Keratinocyte (primary cell): Measurements from ENCODE around the gene AFDN. TPM values are rescaled to one million over a fixed set of nuclear protein-coding genes. Genes with fewer than 3 reads are reported as not detected.
A peak's percentile ranks its signal among the peaks of the same experiment; 100 is the strongest.

Source experiments
- DNase-seq: peaks from one replicate; pipeline ENCODE4 v3.0.0-alpha.2; 2011; ENCODE audit warnings: low read depth, missing footprints, low spot score
- FAIRE-seq: peaks from 2 replicates; lab custom pipeline; 2011; peaks lifted over from hg19 to GRCh38; lab: Jason Lieb, UNC
- H2AFZ ChIP-seq: 2 replicates; pipeline ENCODE4 v1.6.0; 2012; ENCODE audit warnings: low read length, control low read depth, inconsistent platforms; ENCODE audit not compliant: control insufficient read depth
- H3K27ac ChIP-seq: 2 replicates; pipeline ENCODE4 v1.5.1; 2011; ENCODE audit warnings: low read length; ENCODE audit not compliant: control insufficient read depth, insufficient read depth
- H3K27me3 ChIP-seq: 3 replicates; pipeline ENCODE4 v1.6.0; 2011; ENCODE audit warnings: low read length; ENCODE audit not compliant: control insufficient read depth, insufficient read depth; ENCODE audit errors: extremely low read depth
- H3K36me3 ChIP-seq, 2 experiments: 2 replicates in 1 of 2; 3 replicates in 1 of 2; pipeline ENCODE4 v1.5.1; 2011; ENCODE audit warnings: low read length in 2 of 2, mild to moderate bottlenecking in 1 of 2; ENCODE audit not compliant: control insufficient read depth in 2 of 2, insufficient read depth in 2 of 2; ENCODE audit errors: extremely low read depth in 1 of 2
- H3K4me1 ChIP-seq: 3 replicates; pipeline ENCODE4 v1.5.1; 2011; ENCODE audit warnings: low read length; ENCODE audit not compliant: control insufficient read depth, insufficient read depth; ENCODE audit errors: extremely low read depth
- H3K4me2 ChIP-seq: 3 replicates; pipeline ENCODE4 v1.6.0; 2011; ENCODE audit warnings: low read depth, low read length; ENCODE audit not compliant: control insufficient read depth, insufficient read depth; ENCODE audit errors: extremely low read depth
- H3K4me3 ChIP-seq, 3 experiments: fragments of 200-600 bp in 1 of 3; sonication (generic) in 1 of 3; 2 replicates in 2 of 3; 3 replicates in 1 of 3; pipeline ENCODE4 v1.5.1; 2011 to 2016; ENCODE audit warnings: low read length in 3 of 3, mild to moderate bottlenecking in 3 of 3, control low read depth in 2 of 3, inconsistent platforms in 1 of 3, low read depth in 1 of 3, mixed read lengths in 1 of 3, mixed run types in 1 of 3, moderate library complexity in 1 of 3; ENCODE audit not compliant: control insufficient read depth in 2 of 3, insufficient read depth in 2 of 3; ENCODE audit errors: extremely low read depth in 1 of 3
- H3K79me2 ChIP-seq: 2 replicates; pipeline ENCODE4 v1.6.0; 2012; ENCODE audit warnings: low read length; ENCODE audit not compliant: control insufficient read depth, insufficient read depth
- H3K9ac ChIP-seq: 3 replicates; pipeline ENCODE4 v1.6.0; 2011; ENCODE audit warnings: low read length; ENCODE audit not compliant: control insufficient read depth, insufficient read depth; ENCODE audit errors: extremely low read depth
- H3K9me1 ChIP-seq: 3 replicates; pipeline ENCODE4 v1.6.0; 2011; ENCODE audit warnings: low read length; ENCODE audit not compliant: control insufficient read depth, insufficient read depth; ENCODE audit errors: extremely low read depth
- H3K9me3 ChIP-seq: 2 replicates; pipeline ENCODE4 v1.5.1; 2012; ENCODE audit warnings: low read depth, low read length; ENCODE audit not compliant: control insufficient read depth
- H4K20me1 ChIP-seq: 3 replicates; pipeline ENCODE4 v1.6.0; 2011; ENCODE audit warnings: low read length; ENCODE audit not compliant: control insufficient read depth, insufficient read depth; ENCODE audit errors: extremely low read depth
- EZH2 ChIP-seq: IDR thresholded peaks from one replicate; pipeline ENCODE4 v1.6.1; 2012; ENCODE audit warnings: inconsistent platforms, mild to moderate bottlenecking, low read length, moderate library complexity
- dilution Hi-C: fragments of 300-500 bp; cut with MboI; formaldehyde crosslinking; loops from one replicate; pipeline ENCODE4 v1.7.0; 2020; ENCODE audit warnings: low sequenced_read_pairs; ENCODE audit not compliant: extremely low pct_ligation_motif_present
- polyA plus RNA-seq, 5 experiments: library from polyadenylated mRNA; depleted of rRNA in 3 of 5; stranded (reverse) in 3 of 5; stranded (forward) in 1 of 5; unstranded in 1 of 5; fragments of >200 nt; gene quantifications; 1 replicate in 1 of 5; 2 replicates in 3 of 5; 3 replicates in 1 of 5; pipeline versions ENCODE4 v1.2.1 to v1.2.3, GENCODE V29; 2011 to 2012; ENCODE audit warnings: missing spikeins in 2 of 5, low read depth in 1 of 5, low replicate concordance in 1 of 5
- TF ChIP-seq, protein P1 (sequence below), 3 experiments: IDR thresholded peaks in 1 of 3; conservative IDR thresholded peaks in 1 of 3; optimal IDR thresholded peaks in 1 of 3; 2 replicates in 2 of 3; 3 replicates in 1 of 3; pipeline versions ENCODE3 to v1.5.1; 2011; ENCODE audit warnings: low read length in 3 of 3, mild to moderate bottlenecking in 3 of 3, moderate library complexity in 2 of 3, control low read depth in 1 of 3, inconsistent platforms in 1 of 3; ENCODE audit not compliant: insufficient read depth in 2 of 3; ENCODE audit errors: extremely low read depth in 1 of 3

Gene AFDN
- polyA plus RNA-seq, 1 donor (not counting 4 experiments of a cell fraction or from before 2014, with no cell fraction given) = 46.5 TPM

DNA sequence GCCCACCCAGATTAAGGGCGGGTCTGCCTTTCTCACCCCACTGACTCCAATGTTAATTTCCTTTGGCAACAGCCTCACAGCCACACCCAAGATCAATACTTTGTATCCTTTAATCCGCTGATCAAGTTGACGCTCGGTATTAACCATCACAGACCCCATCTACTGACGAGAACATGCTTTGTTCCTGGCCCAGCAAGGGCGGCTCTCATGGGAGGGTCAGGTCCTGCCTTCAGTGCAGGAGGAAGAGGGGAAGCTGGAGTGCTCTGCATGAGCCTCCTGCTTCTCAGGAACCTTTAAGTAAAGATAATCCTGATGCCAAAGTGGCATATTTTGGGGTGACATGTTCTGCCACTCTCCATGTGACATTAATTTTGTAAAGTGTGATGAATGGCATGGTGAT lies 179.1 kb downstream of the AFDN start:
- FAIRE-seq = no peak
- no peak for DNase-seq
- Histone ChIP-seq H3K36me3 (no peaks in the 10 kb centered on the region), H3K27ac (no peak overlapping the region), H3K79me2 (no peaks in the 10 kb centered on the region), H4K20me1 (no peaks in the 10 kb centered on the region), H3K9ac (no peak overlapping the region), H3K9me1 (no peaks in the 10 kb centered on the region), H3K4me3 (no peak overlapping the region), H2AFZ (no peak overlapping the region), H3K27me3 (peaks cover 47% of the 10 kb centered on the region), H3K9me3 (peaks cover 2% of the 10 kb centered on the region), H3K4me1 (peaks cover 8% of the 10 kb centered on the region), H3K4me2 (no peak overlapping the region)
- TF ChIP-seq, protein P1, sequence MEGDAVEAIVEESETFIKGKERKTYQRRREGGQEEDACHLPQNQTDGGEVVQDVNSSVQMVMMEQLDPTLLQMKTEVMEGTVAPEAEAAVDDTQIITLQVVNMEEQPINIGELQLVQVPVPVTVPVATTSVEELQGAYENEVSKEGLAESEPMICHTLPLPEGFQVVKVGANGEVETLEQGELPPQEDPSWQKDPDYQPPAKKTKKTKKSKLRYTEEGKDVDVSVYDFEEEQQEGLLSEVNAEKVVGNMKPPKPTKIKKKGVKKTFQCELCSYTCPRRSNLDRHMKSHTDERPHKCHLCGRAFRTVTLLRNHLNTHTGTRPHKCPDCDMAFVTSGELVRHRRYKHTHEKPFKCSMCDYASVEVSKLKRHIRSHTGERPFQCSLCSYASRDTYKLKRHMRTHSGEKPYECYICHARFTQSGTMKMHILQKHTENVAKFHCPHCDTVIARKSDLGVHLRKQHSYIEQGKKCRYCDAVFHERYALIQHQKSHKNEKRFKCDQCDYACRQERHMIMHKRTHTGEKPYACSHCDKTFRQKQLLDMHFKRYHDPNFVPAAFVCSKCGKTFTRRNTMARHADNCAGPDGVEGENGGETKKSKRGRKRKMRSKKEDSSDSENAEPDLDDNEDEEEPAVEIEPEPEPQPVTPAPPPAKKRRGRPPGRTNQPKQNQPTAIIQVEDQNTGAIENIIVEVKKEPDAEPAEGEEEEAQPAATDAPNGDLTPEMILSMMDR (optimal IDR thresholded peaks at IDR 0.05 in 1 of 3, IDR thresholded peaks at IDR 0.05 in 1 of 3, conservative IDR thresholded peaks at IDR 0.05 in 1 of 3; ENCODE audit: extremely low read depth in 1 of 3, insufficient read depth in 2 of 3, low read length in 3 of 3) = no peak
- no peak for TF ChIP-seq EZH2
- dilution Hi-C loops = no loop called here

DNA sequence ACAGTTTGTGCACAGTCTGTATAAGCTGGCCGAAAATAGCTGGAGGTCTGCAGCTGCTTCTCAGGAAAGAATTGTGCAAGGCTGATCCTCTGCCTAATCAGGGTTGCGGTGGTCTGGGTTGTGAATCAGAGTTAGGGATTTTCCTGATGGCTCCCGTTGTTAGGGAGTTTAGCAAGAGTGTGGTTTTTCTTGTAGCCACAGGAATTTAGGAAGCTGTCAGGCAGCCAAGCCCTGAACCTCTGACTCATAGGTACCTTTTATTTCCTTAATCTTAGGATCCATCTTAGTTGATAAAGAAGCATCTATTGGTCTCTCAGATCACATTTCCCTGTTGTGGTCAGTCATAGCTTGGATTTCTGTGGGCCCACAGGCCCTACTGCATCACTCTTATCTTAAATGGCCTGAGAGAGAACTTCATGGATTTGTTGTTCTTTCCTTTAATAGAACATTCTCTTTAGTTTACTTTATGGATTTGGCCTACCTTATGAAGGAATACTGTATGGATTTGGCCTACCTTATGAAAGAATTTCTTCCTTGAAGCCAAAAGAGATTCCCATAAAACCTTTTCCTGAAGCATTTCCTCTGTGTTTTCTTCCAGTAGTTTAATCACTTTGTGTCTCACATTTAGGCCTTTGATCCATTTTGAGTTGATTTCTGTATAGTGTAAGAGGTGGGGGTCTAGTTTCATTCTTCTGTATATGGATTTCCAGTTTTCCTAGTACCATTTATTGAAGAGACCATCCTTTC lies 181.1 kb downstream of the AFDN start:
- peak overlapping the region; percentile 55 for H3K4me2 ChIP-seq
- no peak overlapping the region for H3K9ac ChIP-seq
- H3K9me1 ChIP-seq = no peaks in the 10 kb centered on the region
- peak; percentile 89 for DNase-seq
- TF ChIP-seq, protein P1 (optimal IDR thresholded peaks at IDR 0.05 in 1 of 3, IDR thresholded peaks at IDR 0.05 in 1 of 3, conservative IDR thresholded peaks at IDR 0.05 in 1 of 3; ENCODE audit: extremely low read depth in 1 of 3, insufficient read depth in 2 of 3, low read length in 3 of 3) = no peak
- no peak for TF ChIP-seq EZH2
- no peaks in the 10 kb centered on the region for H3K79me2 ChIP-seq
- dilution Hi-C loops = no loop called here
- H3K27ac ChIP-seq = peak overlapping the region; percentile 51
- H3K4me3 ChIP-seq = no peak overlapping the region
- H3K27me3 ChIP-seq = peaks cover 40% of the 10 kb centered on the region
- peak; percentile 96 for FAIRE-seq
- H3K36me3 ChIP-seq = no peaks in the 10 kb centered on the region
- H2AFZ ChIP-seq = no peak overlapping the region
- H4K20me1 ChIP-seq = no peaks in the 10 kb centered on the region
- peaks cover 10% of the 10 kb centered on the region for H3K9me3 ChIP-seq
- peaks cover 8% of the 10 kb centered on the region for H3K4me1 ChIP-seq
